Esophagus squamous epithelium (tissue), 4 donors: ENCODE results near the gene RPS6KA6.

Source experiments
- POLR2A ChIP-seq, 4 donors: fragments of 450-650 bp; IDR thresholded peaks; one replicate each; pipeline ENCODE4 v1.6.1; 2017; ENCODE audit warnings: antibody characterized with exemption in 4 of 4, mild to moderate bottlenecking in 4 of 4, moderate library complexity in 3 of 4
- TF ChIP-seq, protein P1 (sequence below), 6 experiments: fragments of 450-650 bp in 4 of 6; fragments of 200-600 bp in 2 of 6; sonication (generic) in 2 of 6; IDR thresholded peaks; one replicate each; pipeline ENCODE4 v1.5.1; 2016 to 2019; ENCODE audit warnings: antibody characterized with exemption in 6 of 6, mild to moderate bottlenecking in 4 of 6, moderate library complexity in 4 of 6

DNA sequence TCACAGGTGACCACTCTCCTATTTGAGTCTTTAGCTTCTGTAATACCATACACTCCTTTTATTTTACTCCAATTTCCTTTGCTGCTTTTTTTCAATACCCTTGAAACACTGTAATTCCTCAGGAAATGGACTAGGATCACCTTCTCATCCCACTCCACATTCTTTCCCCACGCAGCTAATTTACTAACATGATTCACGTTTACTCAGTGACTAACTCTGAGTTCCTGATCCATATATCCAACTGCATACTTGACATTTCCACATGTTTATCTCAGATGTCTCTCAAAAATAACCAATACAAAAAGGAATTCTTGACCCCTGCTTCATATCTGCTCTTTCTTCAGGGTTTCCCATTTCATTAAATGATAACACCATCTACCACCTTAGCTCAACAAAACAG is 19.9 kb downstream of the RPS6KA6 start:
- TF ChIP-seq, protein P1, sequence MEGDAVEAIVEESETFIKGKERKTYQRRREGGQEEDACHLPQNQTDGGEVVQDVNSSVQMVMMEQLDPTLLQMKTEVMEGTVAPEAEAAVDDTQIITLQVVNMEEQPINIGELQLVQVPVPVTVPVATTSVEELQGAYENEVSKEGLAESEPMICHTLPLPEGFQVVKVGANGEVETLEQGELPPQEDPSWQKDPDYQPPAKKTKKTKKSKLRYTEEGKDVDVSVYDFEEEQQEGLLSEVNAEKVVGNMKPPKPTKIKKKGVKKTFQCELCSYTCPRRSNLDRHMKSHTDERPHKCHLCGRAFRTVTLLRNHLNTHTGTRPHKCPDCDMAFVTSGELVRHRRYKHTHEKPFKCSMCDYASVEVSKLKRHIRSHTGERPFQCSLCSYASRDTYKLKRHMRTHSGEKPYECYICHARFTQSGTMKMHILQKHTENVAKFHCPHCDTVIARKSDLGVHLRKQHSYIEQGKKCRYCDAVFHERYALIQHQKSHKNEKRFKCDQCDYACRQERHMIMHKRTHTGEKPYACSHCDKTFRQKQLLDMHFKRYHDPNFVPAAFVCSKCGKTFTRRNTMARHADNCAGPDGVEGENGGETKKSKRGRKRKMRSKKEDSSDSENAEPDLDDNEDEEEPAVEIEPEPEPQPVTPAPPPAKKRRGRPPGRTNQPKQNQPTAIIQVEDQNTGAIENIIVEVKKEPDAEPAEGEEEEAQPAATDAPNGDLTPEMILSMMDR (IDR thresholded peaks at IDR 0.05) = no peak
- TF ChIP-seq POLR2A (IDR thresholded peaks at IDR 0.05) = no peak
